8988T (cell line): ENCODE results near the gene PCDHGA3.
"Not testable (repeated sequence)": the region's sequence is repeated elsewhere in the genome, so short reads cannot be mapped to it uniquely, and the experiment has no call there.

Source experiments
- DNase-seq: peaks from one replicate; pipeline ENCODE4 v3.0.0; 2011

The PCDHGA3 gene

GRCh38 chr5:141349917-141350619 is 6.4 kb downstream of the PCDHGA3 start, which contains the start of gene PCDHGB1:
Gene PCDHGB1 (plus strand): TSS chr5:141350099. CDS start chr5:141350261, 162 bp downstream.
- DNase-seq = peak; percentile 77

GRCh38 chr5:141351591-141351990 is 8.0 kb downstream of the PCDHGA3 start:
- DNase-seq = no peak

- no peak for DNase-seq
Observed at GRCh38 chr5:141354900-141355469, 11.4 kb downstream of the PCDHGA3 start, which contains the start of gene PCDHGA4. Gene PCDHGA4 (plus strand): TSS chr5:141355021. CDS start chr5:141355108, 87 bp downstream.

- DNase-seq = no peak
Observed at GRCh38 chr5:141355641-141356040, 12.0 kb downstream of the PCDHGA3 start.

GRCh38 chr5:141356133-141356532 is 12.5 kb downstream of the PCDHGA3 start:
- DNase-seq = no peak

GRCh38 chr5:141356950-141357349 is 13.3 kb downstream of the PCDHGA3 start:
- DNase-seq = no peak

GRCh38 chr5:141359790-141360426 is 16.3 kb downstream of the PCDHGA3 start, which contains the start of gene PCDHGB2:
Gene PCDHGB2 (plus strand): TSS chr5:141359994. CDS start chr5:141360136, 142 bp downstream.
- DNase-seq = peak; percentile 62

- DNase-seq = no peak
Observed at GRCh38 chr5:141360685-141361084, 17.1 kb downstream of the PCDHGA3 start.

GRCh38 chr5:141362719-141363118 is 19.1 kb downstream of the PCDHGA3 start:
- no peak for DNase-seq

GRCh38 chr5:141363952-141364660 is 20.5 kb downstream of the PCDHGA3 start, which contains the start of gene PCDHGA5:
Gene PCDHGA5 (plus strand): TSS chr5:141364162. CDS start chr5:141364331, 169 bp downstream.
- no peak for DNase-seq

- DNase-seq = no peak
Observed at GRCh38 chr5:141366016-141366896, 22.6 kb downstream of the PCDHGA3 start.

GRCh38 chr5:141369994-141370848 is 26.6 kb downstream of the PCDHGA3 start, which contains the start of gene PCDHGB3:
Gene PCDHGB3 (plus strand): TSS chr5:141370242. CDS start chr5:141370395, 153 bp downstream.
- DNase-seq = no peak

GRCh38 chr5:141371572-141372475 is 28.2 kb downstream of the PCDHGA3 start:
- no peak for DNase-seq

- DNase-seq = no peak
Observed at GRCh38 chr5:141373673-141374317, 30.2 kb downstream of the PCDHGA3 start, which contains the start of gene PCDHGA6. Gene PCDHGA6 (plus strand): TSS chr5:141373891. CDS start chr5:141374084, 193 bp downstream.

- DNase-seq = no peak
Observed at GRCh38 chr5:141374627-141375026, 31.0 kb downstream of the PCDHGA3 start.

- not testable (repeated sequence) for DNase-seq
Observed at GRCh38 chr5:141375444-141376155, 32.0 kb downstream of the PCDHGA3 start.

GRCh38 chr5:141382469-141383294 is 39.1 kb downstream of the PCDHGA3 start, which contains the start of gene PCDHGA7:
Gene PCDHGA7 (plus strand): TSS chr5:141382742. CDS start chr5:141382900, 158 bp downstream.
- DNase-seq = no peak
